GM23248 (cell line): Measurements from ENCODE around the gene GPD2. TPM values are rescaled to one million over a fixed set of nuclear protein-coding genes. Genes with fewer than 3 reads are reported as not detected.

ENCODE experiments used
- DNase-seq: peaks from one replicate; pipeline ENCODE4 v3.0.0-alpha.2; 2015
- H2AFZ ChIP-seq: fragments of 200-600 bp; sonication (generic); 2 replicates; pipeline ENCODE4 v1.6.1; 2016; ENCODE audit warnings: antibody characterized with exemption
- H3F3A ChIP-seq: fragments of 200-600 bp; sonication (generic); 2 replicates; pipeline ENCODE4 v1.6.1; 2016; ENCODE audit warnings: mild to moderate bottlenecking, antibody characterized with exemption, mixed run types; ENCODE audit not compliant: insufficient read depth
- H3K27ac ChIP-seq: fragments of 200-600 bp; sonication (generic); 2 replicates; pipeline ENCODE4 v1.5.1; 2016; ENCODE audit warnings: mild to moderate bottlenecking
- H3K27me3 ChIP-seq: fragments of 200-600 bp; sonication (generic); replicated peaks from 2 replicates; pipeline ENCODE4 v1.6.1; 2016; ENCODE audit warnings: mild to moderate bottlenecking; ENCODE audit not compliant: insufficient read depth
- H3K36me3 ChIP-seq: fragments of 200-600 bp; sonication (generic); 2 replicates; pipeline ENCODE4 v1.6.1; 2016; ENCODE audit warnings: low read depth, mild to moderate bottlenecking
- H3K4me1 ChIP-seq: fragments of 200-600 bp; sonication (generic); 2 replicates; pipeline ENCODE4 v1.6.1; 2016; ENCODE audit warnings: mild to moderate bottlenecking; ENCODE audit not compliant: insufficient read depth
- H3K4me2 ChIP-seq: fragments of 200-600 bp; sonication (generic); one replicate; pipeline ENCODE4 v1.6.1; 2016; ENCODE audit warnings: mild to moderate bottlenecking; ENCODE audit not compliant: unreplicated experiment
- H3K4me3 ChIP-seq: fragments of 200-600 bp; sonication (generic); 2 replicates; pipeline ENCODE4 v1.5.1; 2016; ENCODE audit warnings: mild to moderate bottlenecking
- H3K79me2 ChIP-seq: fragments of 200-600 bp; sonication (generic); 2 replicates; pipeline ENCODE4 v1.6.1; 2016; ENCODE audit warnings: mild to moderate bottlenecking; ENCODE audit not compliant: insufficient read depth
- H3K9ac ChIP-seq: fragments of 200-600 bp; sonication (generic); 2 replicates; pipeline ENCODE4 v1.6.1; 2016; ENCODE audit warnings: mild to moderate bottlenecking
- H3K9me2 ChIP-seq: fragments of 200-600 bp; sonication (generic); 2 replicates; pipeline ENCODE4 v1.6.1; 2016; ENCODE audit warnings: mixed run types, mild to moderate bottlenecking, moderate library complexity; ENCODE audit not compliant: insufficient read depth
- H3K9me3 ChIP-seq: fragments of 200-600 bp; sonication (generic); one replicate; pipeline ENCODE4 v1.6.1; 2017; ENCODE audit warnings: low read depth
- H4K20me1 ChIP-seq: fragments of 200-600 bp; sonication (generic); 2 replicates; pipeline ENCODE4 v1.6.0; 2016; ENCODE audit not compliant: insufficient read depth
- EZH2 ChIP-seq: fragments of 200-600 bp; sonication (generic); IDR thresholded peaks from 2 replicates; pipeline ENCODE4 v1.6.1; 2018; ENCODE audit warnings: antibody characterized with exemption, mild to moderate bottlenecking; ENCODE audit not compliant: insufficient read depth, poor library complexity, severe bottlenecking
- EZH2phosphoT487 ChIP-seq: fragments of 200-600 bp; sonication (generic); IDR thresholded peaks from 2 replicates; pipeline ENCODE4 v1.6.1; 2018; ENCODE audit warnings: antibody characterized with exemption, moderate library complexity, mild to moderate bottlenecking, low read depth; ENCODE audit not compliant: insufficient read depth
- WGBS, 2 experiments: methylation state at CpG; one replicate each; pipeline ENCODE4 v1.1.6; 2015 to 2017; ENCODE audit warnings: low lambda C conversion rate in 2 of 2, low coverage in 1 of 2; ENCODE audit errors: missing lambda C conversion rate in 2 of 2; 5-methylcytosine and 5-hydroxymethylcytosine counted together
- in situ Hi-C: fragments of 300-500 bp; cut with MboI; formaldehyde crosslinking; loops from 2 replicates; pipeline ENCODE4 v1.15.0; 2020
- polyA plus RNA-seq: library from polyadenylated mRNA; unstranded; fragments of >200 nt; fragmentation: Nextera tagmentation; extraction: Ambion mirVana; gene quantifications from 2 replicates; pipeline ENCODE4 v1.2.1, GENCODE V29; 2016
- total RNA-seq: library from RNA; depleted of rRNA; stranded (reverse); fragments of >200 nt; shearing (Covaris generic); gene quantifications from 2 replicates; pipeline ENCODE4 v1.2.3, GENCODE V29; 2014

Gene GPD2
- total and polyA plus RNA-seq, 2 experiments from 2014 or later: 16.1 to 37.7 TPM

DNA sequence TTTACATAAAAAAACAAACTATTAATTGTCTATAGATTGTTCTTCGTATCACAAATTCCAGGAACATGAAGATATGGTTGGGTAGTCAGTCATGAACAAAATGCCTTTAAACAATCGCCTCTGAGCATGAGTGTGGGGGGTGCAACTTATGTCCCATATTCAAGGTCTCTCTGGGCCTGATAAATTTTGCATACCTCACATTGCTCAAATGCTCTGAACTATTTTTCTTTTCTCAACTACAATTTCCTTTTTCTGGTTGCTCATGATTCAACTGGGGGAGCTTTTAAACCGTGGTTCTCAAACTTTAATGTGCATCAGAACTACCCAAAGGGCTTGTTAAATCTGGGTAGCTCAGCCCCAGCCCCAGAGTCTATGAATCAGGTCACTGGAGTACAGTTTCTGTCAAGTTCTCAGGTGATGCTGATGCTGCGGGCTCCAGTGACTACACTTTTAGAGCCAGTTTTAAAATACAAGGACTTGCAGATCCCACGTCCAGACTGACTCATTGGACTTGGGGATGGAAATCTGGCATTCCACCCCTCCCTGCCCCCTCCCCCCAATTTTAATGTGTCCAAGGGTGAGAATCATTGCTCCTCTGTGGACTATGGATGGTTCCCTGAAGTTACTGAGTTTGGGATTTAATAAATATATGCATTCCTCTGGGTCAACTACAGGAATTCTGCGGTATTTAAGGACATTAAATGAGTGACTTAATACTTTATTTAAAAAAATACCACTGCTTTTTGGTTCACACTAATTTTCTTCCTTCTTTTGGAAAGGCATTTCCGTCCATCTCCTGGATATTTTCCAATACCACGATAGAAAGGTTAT lies 1.5 kb upstream of the GPD2 start:
- H2AFZ ChIP-seq: peak overlapping the region; percentile 84
- H3K4me3 ChIP-seq: peak overlapping the region; percentile 80
- H3K79me2 ChIP-seq: peaks cover 31% of the 10 kb centered on the region
- WGBS, 2 experiments: 43 to 50% methylated on average over 8 of the region's 8 CpGs
- peak overlapping the region; percentile 90 for H3K4me2 ChIP-seq
- no peaks in the 10 kb centered on the region for H3K36me3 ChIP-seq
- H3F3A ChIP-seq: peaks cover 36% of the 10 kb centered on the region
- in situ Hi-C loops: no loop called here
- no peak for TF ChIP-seq EZH2phosphoT487
- H3K9ac ChIP-seq: peak overlapping the region; percentile 90
- no peaks in the 10 kb centered on the region for H4K20me1 ChIP-seq
- peak; percentile 50 for DNase-seq
- H3K9me3 ChIP-seq: no peaks in the 10 kb centered on the region
- peaks cover 41% of the 10 kb centered on the region for H3K4me1 ChIP-seq
- H3K27ac ChIP-seq: peak overlapping the region; percentile 84
- H3K27me3 ChIP-seq: no peaks in the 10 kb centered on the region
- H3K9me2 ChIP-seq: no peaks in the 10 kb centered on the region

DNA sequence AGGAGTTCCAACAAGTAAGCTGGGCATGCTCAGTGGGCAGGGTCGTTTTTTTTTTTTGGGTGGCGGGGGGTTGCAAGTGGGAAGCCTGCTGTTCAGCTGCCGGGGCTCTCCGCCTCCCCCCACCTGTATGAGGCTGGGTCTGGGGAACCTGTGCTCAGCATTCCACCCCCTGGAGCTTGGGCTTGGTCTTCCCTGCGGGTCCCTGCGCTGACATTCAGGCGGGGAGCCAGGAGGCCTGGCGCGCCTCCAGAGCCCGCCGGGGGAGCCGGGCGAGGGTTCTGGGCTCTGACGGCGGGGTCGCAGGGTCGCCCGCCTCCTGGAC lies 822 bp upstream of the GPD2 start:
- H3K79me2 ChIP-seq: peaks cover 37% of the 10 kb centered on the region
- no peaks in the 10 kb centered on the region for H3K9me2 ChIP-seq
- H4K20me1 ChIP-seq: no peaks in the 10 kb centered on the region
- H3K27me3 ChIP-seq: no peaks in the 10 kb centered on the region
- 1 to 2% methylated on average over 18 of the region's 18 CpGs for WGBS, 2 experiments
- H3K9me3 ChIP-seq: no peaks in the 10 kb centered on the region
- H3K36me3 ChIP-seq: no peaks in the 10 kb centered on the region
- DNase-seq: no peak
- peak overlapping the region; percentile 84 for H3K27ac ChIP-seq
- peak overlapping the region; percentile 80 for H3K4me3 ChIP-seq
- H3F3A ChIP-seq: peaks cover 36% of the 10 kb centered on the region
- in situ Hi-C loops: no loop called here
- H3K4me2 ChIP-seq: peak overlapping the region; percentile 90
- peak overlapping the region; percentile 90 for H3K9ac ChIP-seq
- H2AFZ ChIP-seq: peak overlapping the region; percentile 84
- H3K4me1 ChIP-seq: peaks cover 41% of the 10 kb centered on the region
- TF ChIP-seq EZH2phosphoT487 (no peak), EZH2 (no peak)

GRCh38 chr2:156436497-156437085 lies 412 bp downstream of the GPD2 start:
- Histone ChIP-seq H2AFZ (peak overlapping the region; percentile 84), H3K79me2 (peaks cover 50% of the 10 kb centered on the region), H3K4me2 (peak overlapping the region; percentile 90), H4K20me1 (no peaks in the 10 kb centered on the region), H3K4me3 (peak overlapping the region; percentile 80), H3F3A (peaks cover 32% of the 10 kb centered on the region), H3K9ac (peak overlapping the region; percentile 90), H3K27me3 (no peaks in the 10 kb centered on the region), H3K9me3 (no peaks in the 10 kb centered on the region), H3K36me3 (no peaks in the 10 kb centered on the region), H3K4me1 (peaks cover 30% of the 10 kb centered on the region), H3K9me2 (no peaks in the 10 kb centered on the region), H3K27ac (peak overlapping the region; percentile 84)
- TF ChIP-seq EZH2 (no peak), EZH2phosphoT487 (no peak)
- in situ Hi-C loops: no loop called here
- 0 to 1% methylated on average over 15 of the region's 15 CpGs for WGBS, 2 experiments
- DNase-seq: peak; percentile 63

DNA sequence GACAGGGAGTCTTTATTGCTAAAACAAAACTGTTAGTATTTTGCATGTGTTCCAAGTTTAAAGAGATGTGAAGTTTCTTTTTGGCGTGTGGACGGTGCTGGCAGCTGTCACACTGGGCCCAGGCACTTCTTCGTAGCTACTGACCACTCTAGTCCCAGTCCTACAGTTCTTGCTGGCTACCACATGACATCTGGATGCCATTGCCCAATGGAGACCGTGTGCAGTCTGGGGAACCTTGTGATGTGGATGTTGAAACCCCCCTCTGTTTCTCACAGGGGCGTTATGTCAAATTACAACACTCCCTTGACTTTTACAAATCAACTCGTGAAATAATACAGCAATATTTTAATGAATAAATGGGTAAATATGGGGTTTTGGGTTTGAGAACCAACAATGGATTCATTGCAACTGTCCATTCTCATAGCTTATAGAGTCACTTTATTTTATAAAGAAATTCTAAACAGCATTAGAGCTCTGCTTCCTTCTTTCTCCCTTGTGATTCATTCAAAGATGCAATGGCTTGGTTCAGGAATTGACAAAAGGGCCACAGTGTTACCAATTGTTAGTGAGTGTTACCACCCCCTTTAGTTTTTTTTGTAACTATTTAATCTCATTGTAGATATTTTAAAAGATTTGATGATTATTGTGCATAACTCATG lies 1.2 kb downstream of the GPD2 start:
- peak overlapping the region; percentile 84 for H2AFZ ChIP-seq
- TF ChIP-seq EZH2 (no peak), EZH2phosphoT487 (no peak)
- H3K9ac ChIP-seq: peak overlapping the region; percentile 90
- in situ Hi-C loops: no loop called here
- H4K20me1 ChIP-seq: no peaks in the 10 kb centered on the region
- H3K4me3 ChIP-seq: peak overlapping the region; percentile 80
- H3K27me3 ChIP-seq: no peaks in the 10 kb centered on the region
- H3K9me2 ChIP-seq: no peaks in the 10 kb centered on the region
- peaks cover 32% of the 10 kb centered on the region for H3F3A ChIP-seq
- peak overlapping the region; percentile 90 for H3K4me2 ChIP-seq
- peaks cover 30% of the 10 kb centered on the region for H3K4me1 ChIP-seq
- WGBS, 2 experiments: 3% methylated on average over 6 of the region's 6 CpGs
- peak; percentile 68 for DNase-seq
- peaks cover 58% of the 10 kb centered on the region for H3K79me2 ChIP-seq
- H3K9me3 ChIP-seq: no peaks in the 10 kb centered on the region
- no peaks in the 10 kb centered on the region for H3K36me3 ChIP-seq
- peak overlapping the region; percentile 84 for H3K27ac ChIP-seq
